Measurements from ENCODE around the gene PRCD.

PRCD gene, protein sequence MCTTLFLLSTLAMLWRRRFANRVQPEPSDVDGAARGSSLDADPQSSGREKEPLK

DNA sequence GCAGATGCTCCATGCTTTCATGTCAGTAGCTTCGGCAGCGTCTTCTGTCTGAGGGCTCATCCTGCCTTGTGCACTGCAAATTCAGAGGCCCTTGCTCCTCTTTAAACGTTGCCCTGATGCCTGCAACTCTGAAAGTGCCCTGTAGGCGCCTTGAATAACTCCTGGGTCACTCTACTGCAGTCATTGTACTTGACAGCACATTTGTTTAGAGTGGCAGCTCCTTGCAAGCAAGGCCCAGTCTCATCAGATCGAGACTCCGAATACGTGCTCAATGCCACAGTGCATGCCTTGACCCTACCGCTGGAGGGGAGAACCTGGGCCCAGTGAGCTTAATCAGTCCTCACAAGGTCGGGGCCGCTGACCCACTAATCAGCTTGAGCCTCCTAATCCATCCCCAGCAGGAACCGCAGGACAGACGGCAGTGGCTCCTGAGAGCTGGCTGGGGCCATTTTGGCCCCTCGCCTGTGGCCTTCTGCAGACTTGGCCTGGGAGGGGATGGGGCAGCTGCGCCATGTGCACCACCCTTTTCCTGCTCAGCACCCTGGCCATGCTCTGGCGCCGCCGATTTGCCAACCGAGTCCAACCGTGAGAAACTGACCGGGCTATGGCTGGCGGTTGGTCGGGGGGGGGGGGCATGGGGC is at the start of gene PRCD:
Gene PRCD (plus strand): TSS at position 414 of the 641 bp plus-strand sequence. CDS start 98 bp downstream, at position 512.
- Histone ChIP-seq H3K27ac (ENCODE audit: low read length) (no peak within 1 kb of the TSS), H3K36me3 (ENCODE audit: insufficient read depth, low read length) (no peaks in the 10 kb centered on the region), H3K4me1 (ENCODE audit: insufficient read depth, low read length) (no peaks in the 10 kb centered on the region), H4K20me1 (ENCODE audit: insufficient read depth, low read length) (no peaks in the 10 kb centered on the region), H3K9ac (ENCODE audit: low read depth, low read length) (no peak within 1 kb of the TSS), H3K9me3 (ENCODE audit: insufficient read depth, low read length, severe bottlenecking) (no peaks in the 10 kb centered on the region), H3K27me3 (ENCODE audit: insufficient read depth, low read length, poor library complexity) (no peaks in the 10 kb centered on the region), H2AFZ (ENCODE audit: low read depth, low read length) (no peak within 1 kb of the TSS), H3K4me2 (ENCODE audit: insufficient read depth, low read length) (no peak within 1 kb of the TSS), H3K79me2 (ENCODE audit: insufficient read depth, low read length) (no peaks in the 10 kb centered on the region), H3K4me3 (ENCODE audit: low read depth in 1 of 2, low read length in 2 of 2) (no peak within 1 kb of the TSS)
- ATAC-seq (ENCODE audit: insufficient read depth, low read depth): no peak
- no peak for DNase-seq
- no peak for TF ChIP-seq EZH2 (IDR thresholded peaks at IDR 0.05; ENCODE audit: borderline replicate concordance, low read depth, low read length, severe bottlenecking)
- TF ChIP-seq, protein P1, sequence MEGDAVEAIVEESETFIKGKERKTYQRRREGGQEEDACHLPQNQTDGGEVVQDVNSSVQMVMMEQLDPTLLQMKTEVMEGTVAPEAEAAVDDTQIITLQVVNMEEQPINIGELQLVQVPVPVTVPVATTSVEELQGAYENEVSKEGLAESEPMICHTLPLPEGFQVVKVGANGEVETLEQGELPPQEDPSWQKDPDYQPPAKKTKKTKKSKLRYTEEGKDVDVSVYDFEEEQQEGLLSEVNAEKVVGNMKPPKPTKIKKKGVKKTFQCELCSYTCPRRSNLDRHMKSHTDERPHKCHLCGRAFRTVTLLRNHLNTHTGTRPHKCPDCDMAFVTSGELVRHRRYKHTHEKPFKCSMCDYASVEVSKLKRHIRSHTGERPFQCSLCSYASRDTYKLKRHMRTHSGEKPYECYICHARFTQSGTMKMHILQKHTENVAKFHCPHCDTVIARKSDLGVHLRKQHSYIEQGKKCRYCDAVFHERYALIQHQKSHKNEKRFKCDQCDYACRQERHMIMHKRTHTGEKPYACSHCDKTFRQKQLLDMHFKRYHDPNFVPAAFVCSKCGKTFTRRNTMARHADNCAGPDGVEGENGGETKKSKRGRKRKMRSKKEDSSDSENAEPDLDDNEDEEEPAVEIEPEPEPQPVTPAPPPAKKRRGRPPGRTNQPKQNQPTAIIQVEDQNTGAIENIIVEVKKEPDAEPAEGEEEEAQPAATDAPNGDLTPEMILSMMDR (IDR thresholded peaks at IDR 0.05; ENCODE audit: borderline replicate concordance, extremely low read depth, low read length, poor library complexity, severe bottlenecking): peak; percentile 9

DNA sequence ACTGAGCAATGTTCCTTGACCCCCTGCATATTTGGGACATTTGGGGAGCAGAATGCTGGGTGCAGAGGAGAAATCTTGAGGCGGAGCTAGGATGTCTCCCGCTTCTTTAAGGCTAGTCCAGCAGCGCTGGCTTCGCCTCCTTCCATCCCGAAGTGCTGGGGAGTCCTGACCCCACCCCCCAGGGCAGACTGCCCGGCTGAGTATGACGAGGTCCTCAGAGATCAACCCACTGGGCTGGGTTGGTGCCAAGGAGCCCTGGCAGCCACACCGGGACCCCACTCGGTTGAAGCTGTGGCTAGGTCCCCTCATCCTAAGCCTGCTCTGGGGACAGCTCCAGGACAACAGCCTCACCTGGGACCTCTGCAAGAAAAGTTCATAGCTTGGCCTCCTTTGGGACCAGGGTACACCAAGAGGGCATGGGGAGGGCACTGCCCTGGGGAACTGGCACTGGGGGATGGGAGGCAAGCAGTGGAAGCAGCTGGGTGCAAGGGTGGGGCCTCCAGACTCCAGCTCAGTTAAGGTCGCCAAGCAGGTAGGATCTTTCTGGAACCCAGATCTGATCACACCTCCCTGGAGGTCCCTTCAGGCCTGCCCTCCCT is 49.6 kb upstream of the PRCD start:
- Histone ChIP-seq H2AFZ (ENCODE audit: low read depth, low read length) (no peak overlapping the region), H3K4me1 (ENCODE audit: insufficient read depth, low read length) (peaks cover 5% of the 10 kb centered on the region), H4K20me1 (ENCODE audit: insufficient read depth, low read length) (no peaks in the 10 kb centered on the region), H3K4me2 (ENCODE audit: insufficient read depth, low read length) (no peak overlapping the region), H3K4me3 (ENCODE audit: low read depth in 1 of 2, low read length in 2 of 2) (no peak overlapping the region), H3K27ac (ENCODE audit: low read length) (no peak overlapping the region), H3K79me2 (ENCODE audit: insufficient read depth, low read length) (no peaks in the 10 kb centered on the region), H3K9ac (ENCODE audit: low read depth, low read length) (no peak overlapping the region), H3K27me3 (ENCODE audit: insufficient read depth, low read length, poor library complexity) (no peaks in the 10 kb centered on the region), H3K36me3 (ENCODE audit: insufficient read depth, low read length) (no peaks in the 10 kb centered on the region), H3K9me3 (ENCODE audit: insufficient read depth, low read length, severe bottlenecking) (no peaks in the 10 kb centered on the region)
- TF ChIP-seq, protein P1 (IDR thresholded peaks at IDR 0.05; ENCODE audit: borderline replicate concordance, extremely low read depth, low read length, poor library complexity, severe bottlenecking): no peak
- no peak for TF ChIP-seq EZH2 (IDR thresholded peaks at IDR 0.05; ENCODE audit: borderline replicate concordance, low read depth, low read length, severe bottlenecking)
- DNase-seq (no peak), ATAC-seq (ENCODE audit: insufficient read depth, low read depth) (no peak)

DNA sequence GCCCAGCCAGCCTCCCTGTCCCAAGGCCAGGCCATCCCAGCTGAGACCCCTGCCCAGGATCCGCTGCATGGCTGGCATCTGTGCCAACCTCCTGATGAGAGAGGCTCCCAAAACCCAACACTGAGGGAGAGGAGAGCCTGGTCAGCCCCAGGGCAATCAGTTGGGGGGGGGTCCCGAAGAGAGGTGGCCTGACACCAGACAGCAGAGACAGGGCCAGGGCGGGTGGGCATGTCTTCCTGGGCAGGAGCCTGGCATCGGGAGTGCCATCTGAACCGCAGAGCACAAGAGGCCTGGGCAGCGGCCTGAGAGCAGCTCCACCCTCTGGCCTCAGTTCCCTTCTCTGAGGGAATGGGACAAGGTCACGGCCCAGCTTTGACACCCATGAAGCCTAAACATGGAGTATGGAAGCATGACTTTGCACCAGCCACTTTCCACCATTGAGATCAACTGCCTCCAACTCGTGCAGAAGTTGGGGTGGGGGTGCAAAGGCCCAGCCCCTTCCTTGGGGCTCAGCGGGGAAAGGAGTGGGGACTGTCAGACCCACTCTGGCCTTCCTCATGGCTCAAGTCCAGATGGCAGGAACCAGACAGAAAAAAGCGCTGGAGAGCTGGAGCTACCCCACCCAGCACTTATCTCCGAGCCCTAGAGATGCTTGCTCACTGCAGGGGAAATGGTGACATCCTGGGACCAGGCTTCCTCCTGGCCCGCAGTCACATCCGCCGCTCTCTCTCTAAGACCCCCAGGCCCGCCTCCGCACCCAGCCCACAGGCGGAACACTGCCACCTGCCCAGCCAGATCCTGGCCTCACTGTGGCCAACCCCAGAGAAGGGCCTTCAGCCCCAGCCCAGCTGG is 48.3 kb upstream of the PRCD start:
- no peak overlapping the region for H3K9ac ChIP-seq (ENCODE audit: low read depth, low read length)
- no peak overlapping the region for H3K4me2 ChIP-seq (ENCODE audit: insufficient read depth, low read length)

More for the DNA sequence above, 48.3 kb upstream of the PRCD start:
- Histone ChIP-seq H3K36me3 (ENCODE audit: insufficient read depth, low read length) (no peaks in the 10 kb centered on the region), H3K27ac (ENCODE audit: low read length) (no peak overlapping the region), H3K9me3 (ENCODE audit: insufficient read depth, low read length, severe bottlenecking) (no peaks in the 10 kb centered on the region), H2AFZ (ENCODE audit: low read depth, low read length) (no peak overlapping the region), H3K4me1 (ENCODE audit: insufficient read depth, low read length) (peaks cover 5% of the 10 kb centered on the region), H3K4me3 (ENCODE audit: low read depth in 1 of 2, low read length in 2 of 2) (no peak overlapping the region), H4K20me1 (ENCODE audit: insufficient read depth, low read length) (no peaks in the 10 kb centered on the region), H3K27me3 (ENCODE audit: insufficient read depth, low read length, poor library complexity) (peaks cover 4% of the 10 kb centered on the region), H3K79me2 (ENCODE audit: insufficient read depth, low read length) (no peaks in the 10 kb centered on the region)
- TF ChIP-seq EZH2 (IDR thresholded peaks at IDR 0.05; ENCODE audit: borderline replicate concordance, low read depth, low read length, severe bottlenecking): no peak
- TF ChIP-seq, protein P1 (IDR thresholded peaks at IDR 0.05; ENCODE audit: borderline replicate concordance, extremely low read depth, low read length, poor library complexity, severe bottlenecking): no peak
- no peak for ATAC-seq (ENCODE audit: insufficient read depth, low read depth)
- no peak for DNase-seq

Measured in DND-41 (cell line).